Mesendoderm (in vitro differentiated cells): ENCODE data around the gene RAPGEF4.

ENCODE experiments used
- DNase-seq: peaks from one replicate; pipeline ENCODE4 v3.0.0; 2013
- H2AK5ac ChIP-seq: 2 replicates; pipeline ENCODE4 v1.6.1; 2013; ENCODE audit warnings: low read length, inconsistent platforms
- H2BK120ac ChIP-seq: 2 replicates; pipeline ENCODE4 v1.6.1; 2013; ENCODE audit warnings: low read depth, mild to moderate bottlenecking, low read length, moderate library complexity, mixed read lengths
- H2BK15ac ChIP-seq: replicated peaks from 2 replicates; pipeline ENCODE4 v1.6.1; 2013; ENCODE audit warnings: low read depth, mild to moderate bottlenecking, moderate library complexity
- H2BK5ac ChIP-seq: 2 replicates; pipeline ENCODE4 v1.6.1; 2013; ENCODE audit warnings: low read length, inconsistent platforms
- H3K18ac ChIP-seq: 2 replicates; pipeline ENCODE4 v1.6.1; 2013; ENCODE audit warnings: mild to moderate bottlenecking, low read length, mixed read lengths
- H3K23ac ChIP-seq: one replicate; pipeline ENCODE4 v1.6.1; 2013; ENCODE audit warnings: low read length
- H3K27ac ChIP-seq: 2 replicates; pipeline ENCODE4 v1.5.1; 2013; ENCODE audit warnings: low read depth, mild to moderate bottlenecking, inconsistent platforms, low read length, moderate library complexity
- H3K27me3 ChIP-seq: 2 replicates; pipeline ENCODE4 v1.6.1; 2013; ENCODE audit warnings: low read length, control low read depth, mild to moderate bottlenecking, inconsistent platforms; ENCODE audit not compliant: insufficient read depth, poor library complexity
- H3K36me3 ChIP-seq: 2 replicates; pipeline ENCODE4 v1.6.1; 2013; ENCODE audit warnings: low read length, inconsistent platforms; ENCODE audit not compliant: control insufficient read depth, insufficient read depth
- H3K4ac ChIP-seq: one replicate; pipeline ENCODE4 v1.6.1; 2013; ENCODE audit warnings: low read depth, mild to moderate bottlenecking, low read length, moderate library complexity
- H3K4me1 ChIP-seq: 2 replicates; pipeline ENCODE4 v1.6.1; 2013; ENCODE audit warnings: low read depth, low read length, inconsistent platforms; ENCODE audit not compliant: control insufficient read depth
- H3K4me2 ChIP-seq: 2 replicates; pipeline ENCODE4 v1.6.1; 2013; ENCODE audit warnings: low read length
- H3K4me3 ChIP-seq: 2 replicates; pipeline ENCODE4 v1.5.1; 2013; ENCODE audit warnings: mild to moderate bottlenecking, low read length
- H3K56ac ChIP-seq: one replicate; pipeline ENCODE4 v1.6.1; 2013; ENCODE audit warnings: low read length
- H3K79me1 ChIP-seq: 2 replicates; pipeline ENCODE4 v1.6.1; 2013; ENCODE audit warnings: low read length, inconsistent platforms
- H3K79me2 ChIP-seq: 2 replicates; pipeline ENCODE4 v1.6.1; 2013; ENCODE audit warnings: mild to moderate bottlenecking, low read length; ENCODE audit not compliant: control insufficient read depth, insufficient read depth
- H3K9ac ChIP-seq: 2 replicates; pipeline ENCODE4 v1.6.1; 2013; ENCODE audit warnings: low read length, inconsistent platforms
- H4K5ac ChIP-seq: one replicate; pipeline ENCODE4 v1.6.1; 2013; ENCODE audit warnings: low read length
- H4K8ac ChIP-seq: one replicate; pipeline ENCODE4 v1.6.1; 2013; ENCODE audit warnings: low read depth, mild to moderate bottlenecking, control low read depth, low read length, moderate library complexity
- WGBS: extraction: QIAGEN DNeasy Blood & Tissue Kit; methylation state at CpG from one replicate; pipeline ENCODE4 v1.1.7; 2013; ENCODE audit warnings: low lambda C conversion rate, missing lambda C conversion rate; ENCODE audit not compliant: insufficient coverage; ENCODE audit errors: extremely low coverage; 5-methylcytosine and 5-hydroxymethylcytosine counted together

RAPGEF4 gene

GRCh38 chr2:173043897-173044519 lies 308.4 kb downstream of the RAPGEF4 start:
- H3K4me3 ChIP-seq: no peak overlapping the region
- no peaks in the 10 kb centered on the region for H3K27me3 ChIP-seq
- H2BK5ac ChIP-seq: no peak overlapping the region
- H4K5ac ChIP-seq: no peak overlapping the region
- no peaks in the 10 kb centered on the region for H3K36me3 ChIP-seq
- no peak overlapping the region for H4K8ac ChIP-seq
- no peak overlapping the region for H3K9ac ChIP-seq
- H3K79me2 ChIP-seq: no peaks in the 10 kb centered on the region
- H3K79me1 ChIP-seq: no peaks in the 10 kb centered on the region
- no peak overlapping the region for H3K23ac ChIP-seq
- H2BK15ac ChIP-seq: no peak overlapping the region
- no peak overlapping the region for H3K27ac ChIP-seq
- no peak overlapping the region for H3K4ac ChIP-seq
- H3K4me2 ChIP-seq: no peak overlapping the region
- no peak overlapping the region for H3K56ac ChIP-seq
- H3K18ac ChIP-seq: peak overlapping the region; percentile 3
- WGBS: no CpG with 5 or more reads among the region's 13 CpGs
- H2AK5ac ChIP-seq: no peak overlapping the region
- no peak for DNase-seq
- H2BK120ac ChIP-seq: no peak overlapping the region
- H3K4me1 ChIP-seq: peaks cover 2% of the 10 kb centered on the region

GRCh38 chr2:173044686-173045085 lies 309.0 kb downstream of the RAPGEF4 start:
- H3K79me2 ChIP-seq: no peaks in the 10 kb centered on the region
- H4K8ac ChIP-seq: no peak overlapping the region
- no peak for DNase-seq
- no peak overlapping the region for H2BK5ac ChIP-seq
- no peak overlapping the region for H3K4me2 ChIP-seq
- H3K27me3 ChIP-seq: no peaks in the 10 kb centered on the region
- no CpG with 5 or more reads among the region's 10 CpGs for WGBS
- H2BK120ac ChIP-seq: no peak overlapping the region
- no peaks in the 10 kb centered on the region for H3K36me3 ChIP-seq
- H3K4me1 ChIP-seq: peaks cover 2% of the 10 kb centered on the region
- H4K5ac ChIP-seq: no peak overlapping the region
- H3K23ac ChIP-seq: no peak overlapping the region
- no peak overlapping the region for H3K4ac ChIP-seq
- no peak overlapping the region for H3K27ac ChIP-seq
- no peaks in the 10 kb centered on the region for H3K79me1 ChIP-seq
- no peak overlapping the region for H3K9ac ChIP-seq
- no peak overlapping the region for H3K4me3 ChIP-seq
- H3K18ac ChIP-seq: no peak overlapping the region
- H3K56ac ChIP-seq: no peak overlapping the region
- H2AK5ac ChIP-seq: no peak overlapping the region
- no peak overlapping the region for H2BK15ac ChIP-seq

- WGBS: no CpG with 5 or more reads among the region's 2 CpGs
- H3K27ac ChIP-seq: no peak overlapping the region
- DNase-seq: no peak
- H3K56ac ChIP-seq: no peak overlapping the region
- no peak overlapping the region for H3K23ac ChIP-seq
- no peak overlapping the region for H4K5ac ChIP-seq
- H3K4ac ChIP-seq: no peak overlapping the region
- H3K4me1 ChIP-seq: peaks cover 2% of the 10 kb centered on the region
- H3K4me2 ChIP-seq: no peak overlapping the region
- no peak overlapping the region for H2BK120ac ChIP-seq
- no peak overlapping the region for H2BK5ac ChIP-seq
- H3K27me3 ChIP-seq: no peaks in the 10 kb centered on the region
- no peaks in the 10 kb centered on the region for H3K79me1 ChIP-seq
- no peak overlapping the region for H3K9ac ChIP-seq
- no peaks in the 10 kb centered on the region for H3K36me3 ChIP-seq
- H3K4me3 ChIP-seq: no peak overlapping the region
- no peaks in the 10 kb centered on the region for H3K79me2 ChIP-seq
- H2BK15ac ChIP-seq: no peak overlapping the region
- H4K8ac ChIP-seq: no peak overlapping the region
- H3K18ac ChIP-seq: no peak overlapping the region
- no peak overlapping the region for H2AK5ac ChIP-seq
Observed at GRCh38 chr2:173045181-173045580, 309.5 kb downstream of the RAPGEF4 start.

DNA sequence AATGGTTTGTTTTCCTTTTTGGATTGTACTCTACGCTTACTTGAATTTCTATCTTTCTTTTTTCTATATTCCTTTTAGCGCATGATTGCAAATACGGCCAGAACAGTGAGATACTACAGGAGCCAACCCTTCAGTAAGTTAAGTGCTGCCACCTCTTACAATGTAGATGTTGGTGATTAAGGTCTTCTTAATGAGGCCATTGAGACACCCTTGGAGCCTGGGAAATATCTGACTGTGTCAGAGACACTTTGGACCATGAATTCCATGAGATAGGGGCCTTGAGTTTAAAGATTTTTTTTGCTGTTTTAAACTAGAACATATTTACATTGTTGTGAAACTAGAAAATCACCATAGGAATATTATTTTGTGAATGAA lies 312.9 kb downstream of the RAPGEF4 start:
- Histone ChIP-seq H2BK120ac (no peak overlapping the region), H3K4me3 (no peak overlapping the region)

GRCh38 chr2:173048897-173049661 lies 313.4 kb downstream of the RAPGEF4 start:
- no peak overlapping the region for H3K27ac ChIP-seq
- no peak for DNase-seq
- H2BK5ac ChIP-seq: no peak overlapping the region
- no peaks in the 10 kb centered on the region for H3K36me3 ChIP-seq
- H3K23ac ChIP-seq: no peak overlapping the region
- H3K4ac ChIP-seq: no peak overlapping the region
- no peaks in the 10 kb centered on the region for H3K4me1 ChIP-seq
- H3K27me3 ChIP-seq: no peaks in the 10 kb centered on the region
- no peak overlapping the region for H3K4me2 ChIP-seq
- no CpG with 5 or more reads among the region's 4 CpGs for WGBS
- H3K79me2 ChIP-seq: no peaks in the 10 kb centered on the region
- H3K18ac ChIP-seq: no peak overlapping the region
- no peak overlapping the region for H3K56ac ChIP-seq
- no peak overlapping the region for H2BK120ac ChIP-seq
- no peak overlapping the region for H4K5ac ChIP-seq
- no peak overlapping the region for H2AK5ac ChIP-seq
- H3K79me1 ChIP-seq: no peaks in the 10 kb centered on the region
- no peak overlapping the region for H2BK15ac ChIP-seq
- no peak overlapping the region for H3K9ac ChIP-seq
- H3K4me3 ChIP-seq: no peak overlapping the region
- no peak overlapping the region for H4K8ac ChIP-seq

More for the DNA sequence above, 312.9 kb downstream of the RAPGEF4 start:
- Histone ChIP-seq H3K79me2 (no peaks in the 10 kb centered on the region), H2BK5ac (no peak overlapping the region), H2BK15ac (no peak overlapping the region), H3K4ac (no peak overlapping the region), H3K79me1 (no peaks in the 10 kb centered on the region), H2AK5ac (no peak overlapping the region), H3K4me1 (no peaks in the 10 kb centered on the region), H4K8ac (no peak overlapping the region), H3K23ac (no peak overlapping the region), H3K27ac (no peak overlapping the region), H3K56ac (no peak overlapping the region), H3K36me3 (no peaks in the 10 kb centered on the region), H4K5ac (no peak overlapping the region), H3K4me2 (no peak overlapping the region), H3K27me3 (no peaks in the 10 kb centered on the region), H3K9ac (no peak overlapping the region), H3K18ac (no peak overlapping the region)
- DNase-seq: no peak
- no CpG with 5 or more reads among the region's 3 CpGs for WGBS
